ENCODE results near the gene TSSK3. TPM values are rescaled to one million over a fixed set of nuclear protein-coding genes. Genes with fewer than 3 reads are reported as not detected.

The TSSK3 gene
- total and polyA plus RNA-seq, 9 of the 15 experiments (the other 6 are each of a cell fraction or from before 2014, with no cell fraction given): 0.27 to 2.8 (median 1.9) TPM

GRCh38 chr1:32336963-32337675 lies 25.2 kb upstream of the TSSK3 start:
- no peak overlapping the region for H3K4me3 ChIP-seq
- no peak for ATAC-seq
- 0 out of 2 replicates have a peak overlapping the region, but pooled peaks have one; percentile 59 for H2AFZ ChIP-seq (ENCODE audit: low read depth, low read length)
- no peaks in the 10 kb centered on the region for H3K27me3 ChIP-seq (ENCODE audit: control insufficient read depth in 2 of 2, insufficient read depth in 2 of 2, low read length in 2 of 2)
- peaks cover 25 to 58% of the 10 kb centered on the region in 2 experiments for H3K4me1 ChIP-seq (replicated peaks in 1 of 2; ENCODE audit: control insufficient read depth in 2 of 2, insufficient read depth in 2 of 2, low read length in 2 of 2)
- ChIA-PET POLR2A (interaction anchor here (0.8 to 5.9 kb wide), 9 partner anchors 10 to 294 kb away, joined by 3 to 59 read pairs (median 7); partner anchors contain the start of genes BSDC1 and TXLNA), CTCF (ENCODE audit: low intra/inter-chr PET ratio) (no interaction called here)
- H3K4me2 ChIP-seq (ENCODE audit: insufficient read depth, low read length): peak overlapping the region; percentile 53; the same call in 1 of the 2 replicates
- peak; percentile 67 for FAIRE-seq
- BruUV-seq (replicated peaks): no TSS peak
- peaks cover 29% of the 10 kb centered on the region for H3K36me3 ChIP-seq (ENCODE audit: control insufficient read depth, insufficient read depth, low read length)
- peaks cover 4% of the 10 kb centered on the region for H3K9me1 ChIP-seq (ENCODE audit: control insufficient read depth, insufficient read depth, low read length)
- no peaks in the 10 kb centered on the region for H3K9me3 ChIP-seq (replicated peaks; ENCODE audit: control insufficient read depth, insufficient read depth, low read depth, low read length)
- 0 out of 2 replicates have a peak, but pooled peaks cover 12% of the 10 kb centered on the region for H4K20me1 ChIP-seq (replicated peaks; ENCODE audit: control insufficient read depth, insufficient read depth, low read length)
- peak; percentile 44 to 68 (median 49) for DNase-seq (ENCODE audit: extremely low read depth in 1 of 4, low spot score in 3 of 4)
- 57% methylated on average over 8 of the region's 8 CpGs for WGBS (ENCODE audit: insufficient coverage, low coverage, missing lambda C conversion rate)
- peaks cover 27% of the 10 kb centered on the region for H3K79me2 ChIP-seq (ENCODE audit: control insufficient read depth, insufficient read depth, low read length)
- intact Hi-C loops (cut with micrococcal nuclease) (loop anchor here (5.0 kb wide), 1 partner anchor 55 kb away; the partner anchor contains the start of gene BSDC1), in situ Hi-C loops (cut with MboI) (no loop called here)
- no peak overlapping the region for H3K27ac ChIP-seq (ENCODE audit: extremely low read depth, low read depth, low read length)
- peak overlapping the region in 1 of 2 experiments; percentile 46; a peak in 2 of 4 replicates for H3K9ac ChIP-seq (ENCODE audit: insufficient read depth in 1 of 2, low read depth in 2 of 2, low read length in 2 of 2)
- TF ChIP-seq SMAD3 (CRISPR knock-in tag; conservative IDR thresholded peaks at IDR 0.05): no peak
- no peak for TF ChIP-seq CREB5 (CRISPR knock-in tag; IDR thresholded peaks at IDR 0.05)
- TF ChIP-seq ZFX (CRISPR knock-in tag; IDR thresholded peaks at IDR 0.05): 0 out of 2 replicates have a peak, but pooled peaks have one; percentile 8
- TF ChIP-seq, protein P1, sequence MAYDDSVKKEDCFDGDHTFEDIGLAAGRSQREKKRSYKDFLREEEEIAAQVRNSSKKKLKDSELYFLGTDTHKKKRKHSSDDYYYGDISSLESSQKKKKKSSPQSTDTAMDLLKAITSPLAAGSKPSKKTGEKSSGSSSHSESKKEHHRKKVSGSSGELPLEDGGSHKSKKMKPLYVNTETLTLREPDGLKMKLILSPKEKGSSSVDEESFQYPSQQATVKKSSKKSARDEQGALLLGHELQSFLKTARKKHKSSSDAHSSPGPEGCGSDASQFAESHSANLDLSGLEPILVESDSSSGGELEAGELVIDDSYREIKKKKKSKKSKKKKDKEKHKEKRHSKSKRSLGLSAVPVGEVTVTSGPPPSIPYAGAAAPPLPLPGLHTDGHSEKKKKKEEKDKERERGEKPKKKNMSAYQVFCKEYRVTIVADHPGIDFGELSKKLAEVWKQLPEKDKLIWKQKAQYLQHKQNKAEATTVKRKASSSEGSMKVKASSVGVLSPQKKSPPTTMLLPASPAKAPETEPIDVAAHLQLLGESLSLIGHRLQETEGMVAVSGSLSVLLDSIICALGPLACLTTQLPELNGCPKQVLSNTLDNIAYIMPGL (CRISPR knock-in tag; IDR thresholded peaks at IDR 0.05): no peak
- TF ChIP-seq GATAD2B (IDR thresholded peaks at IDR 0.05; ENCODE audit: borderline replicate concordance): no peak
- TF ChIP-seq KLF6 (CRISPR knock-in tag; IDR thresholded peaks at IDR 0.05; ENCODE audit: borderline replicate concordance): no peak
- TF ChIP-seq ELF2 (CRISPR knock-in tag; IDR thresholded peaks at IDR 0.05): no peak
- TF ChIP-seq ZNF445 (CRISPR knock-in tag; IDR thresholded peaks at IDR 0.05; ENCODE audit: low read depth): no peak
- no peak for TF ChIP-seq KAT8 (IDR thresholded peaks at IDR 0.05; ENCODE audit: low read depth)
- TF ChIP-seq TSC22D4 (tag; IDR thresholded peaks at IDR 0.05): no peak
- no peak for TF ChIP-seq XRCC4 (IDR thresholded peaks at IDR 0.05; ENCODE audit: extremely low read depth, insufficient read depth, insufficient read length)
- TF ChIP-seq SPI1 (IDR thresholded peaks at IDR 0.05; ENCODE audit: borderline replicate concordance, low read depth, low read length): 0 out of 2 replicates have a peak, but pooled peaks have one; percentile 47
- no peak for TF ChIP-seq ZNF232 (CRISPR knock-in tag; IDR thresholded peaks at IDR 0.05)
- no peak for TF ChIP-seq POLR3G (IDR thresholded peaks at IDR 0.05; ENCODE audit: extremely low read depth, insufficient read length, insufficient replicate concordance)
- TF ChIP-seq ZFP36 (IDR thresholded peaks at IDR 0.05; ENCODE audit: low read depth, low read length, partially characterized antibody): no peak
- TF ChIP-seq ZNF197 (CRISPR knock-in tag; IDR thresholded peaks at IDR 0.05; ENCODE audit: low read depth): no peak
- peak; percentile 52 for TF ChIP-seq SP1 (CRISPR knock-in tag; IDR thresholded peaks at IDR 0.05)
- TF ChIP-seq RBFOX2 (IDR thresholded peaks at IDR 0.05; ENCODE audit: low read depth, low read length): no peak
- TF ChIP-seq FOXJ3 (CRISPR knock-in tag; IDR thresholded peaks at IDR 0.05): no peak
- TF ChIP-seq PURB (CRISPR knock-in tag; IDR thresholded peaks at IDR 0.05; ENCODE audit: low read depth): no peak
- TF ChIP-seq COPS2 (conservative IDR thresholded peaks at IDR 0.05): no peak
